HG03064 (cell line): Measurements from ENCODE around the gene BRD3OS.

Experiments
- ATAC-seq: cut with Tn5 transposase; IDR thresholded peaks from one replicate; pipeline ENCODE4 v1.9.1; 2021; ENCODE audit warnings: low read depth; ENCODE audit not compliant: unreplicated experiment

The BRD3OS gene

DNA sequence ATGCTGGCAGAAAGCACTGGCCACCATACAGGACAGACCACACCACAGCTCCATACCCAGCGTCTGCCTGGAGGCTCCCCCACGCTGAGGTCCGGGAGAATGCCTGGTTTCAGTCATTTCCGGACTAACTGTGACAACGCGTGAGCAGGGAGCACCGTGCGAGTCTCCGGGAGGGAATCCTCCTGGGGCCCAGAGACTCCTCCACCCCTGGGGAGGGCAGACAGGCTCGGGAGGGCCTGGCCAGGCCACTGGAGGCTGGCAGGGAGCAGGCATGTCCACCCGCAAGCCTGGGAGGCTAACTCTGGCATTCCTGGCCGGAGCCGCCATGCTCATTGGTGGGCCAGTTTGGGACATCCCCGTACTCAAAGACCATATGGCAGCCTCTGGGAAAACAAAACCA lies 6.5 kb downstream of the BRD3OS start:
- ATAC-seq, result no peak

DNA sequence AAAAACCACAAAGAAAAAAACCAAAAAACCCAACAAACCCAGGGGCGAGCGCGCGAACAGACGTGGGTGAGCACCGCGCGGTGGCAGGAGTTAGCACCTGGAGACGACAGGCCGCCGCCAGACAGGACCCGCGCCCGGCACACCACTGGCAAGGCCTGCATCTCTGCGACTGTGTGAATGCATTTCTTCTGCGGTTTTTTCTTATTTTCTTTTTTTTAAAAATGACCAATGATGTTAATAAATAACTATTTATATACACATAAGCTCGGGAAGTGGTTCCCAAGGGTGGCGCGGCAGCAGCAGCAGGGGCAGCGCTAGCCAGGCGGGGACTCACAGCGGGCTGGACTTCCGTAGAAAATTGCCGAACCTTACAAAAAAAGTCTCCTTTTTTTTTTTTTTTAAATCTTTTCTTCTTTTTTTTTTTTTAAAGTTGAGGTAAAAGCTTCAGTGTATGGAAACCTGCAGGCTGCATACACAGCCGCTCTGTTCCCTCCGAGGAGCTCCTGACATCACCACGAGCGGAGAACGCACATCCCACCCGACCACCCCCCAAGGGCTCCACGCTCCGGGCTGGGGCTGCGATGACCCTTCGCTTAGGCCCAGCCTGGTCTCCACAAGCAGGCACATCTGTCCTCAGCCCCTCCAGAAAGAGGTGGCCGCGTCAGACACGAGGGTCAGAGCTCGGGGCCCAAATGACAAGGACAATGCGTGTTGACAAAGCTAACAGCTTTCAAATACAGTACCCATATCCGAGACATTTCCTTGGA lies 7.4 kb downstream of the BRD3OS start:
- ATAC-seq, result no peak

DNA sequence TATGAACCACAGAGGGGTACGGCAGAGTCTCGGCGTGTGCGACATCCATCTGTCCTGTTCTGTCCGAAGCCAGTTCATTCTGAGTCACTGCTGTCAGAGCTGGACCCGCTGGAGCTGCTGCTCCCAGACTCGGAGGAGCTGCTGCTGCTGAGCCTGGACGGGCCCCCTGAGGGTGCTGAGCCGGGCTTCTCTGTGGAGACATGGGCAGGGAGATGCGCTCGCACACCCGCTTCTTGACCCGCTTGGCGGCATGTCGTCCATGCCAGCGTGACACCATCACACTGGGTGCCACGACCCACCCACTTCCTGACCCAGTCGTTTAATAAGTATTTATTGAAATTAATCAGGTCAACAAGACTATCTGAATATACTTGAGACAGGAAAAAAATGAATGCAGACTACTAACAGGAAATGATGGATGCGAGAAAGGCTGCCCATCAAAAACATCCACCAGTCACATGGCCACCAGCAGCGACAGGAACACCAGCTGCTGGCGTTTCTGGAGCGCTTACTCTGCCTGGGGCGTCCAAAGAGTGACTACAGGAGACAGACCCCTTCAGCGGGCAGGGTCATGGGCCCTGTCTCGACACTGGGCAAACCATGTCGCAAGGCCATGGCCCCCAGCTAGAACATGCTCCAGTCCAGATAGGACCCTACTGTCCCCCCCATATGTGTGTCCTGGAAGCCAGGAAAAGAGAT lies 8.4 kb downstream of the BRD3OS start:
- no peak for ATAC-seq

DNA sequence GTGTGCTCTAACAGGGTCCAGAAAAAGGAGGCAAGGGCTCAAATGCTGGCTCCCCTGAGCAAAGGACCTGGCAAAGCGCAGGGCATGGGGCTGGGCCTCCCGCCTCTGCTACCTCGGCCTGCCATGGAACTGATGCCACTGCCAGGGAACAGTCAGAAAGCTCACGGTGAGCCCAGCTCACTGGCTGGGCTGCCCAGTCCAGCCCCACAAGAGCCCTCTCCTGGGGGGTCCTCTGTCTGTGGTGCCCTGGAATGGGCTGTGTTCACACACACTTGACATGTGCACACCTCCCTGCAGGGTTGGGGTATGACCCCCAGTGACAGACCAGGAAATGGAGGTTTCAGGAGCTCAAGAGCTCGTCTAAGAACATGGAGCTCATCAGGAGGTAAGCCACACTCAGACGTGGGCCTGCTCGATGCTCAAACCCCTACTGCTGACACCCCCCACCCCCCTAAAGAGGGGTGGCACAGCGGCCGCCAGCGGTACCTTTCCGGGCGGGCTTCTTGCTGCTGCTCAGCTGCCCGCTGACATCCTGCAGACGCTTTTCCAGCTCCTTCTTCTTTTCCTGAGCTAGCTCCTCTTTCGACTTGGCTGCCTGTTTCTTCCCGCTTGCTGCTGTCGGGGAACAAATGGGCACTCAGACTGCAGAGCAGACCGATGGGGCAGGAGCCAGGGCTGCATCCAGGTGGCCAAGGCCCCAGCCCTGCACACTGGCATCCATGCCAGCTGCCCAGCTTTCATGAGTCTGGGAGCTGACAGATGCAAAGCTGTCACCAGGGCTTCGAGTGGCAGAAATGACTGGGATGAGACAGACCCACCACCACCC lies 9.1 kb downstream of the BRD3OS start:
- no peak for ATAC-seq

DNA sequence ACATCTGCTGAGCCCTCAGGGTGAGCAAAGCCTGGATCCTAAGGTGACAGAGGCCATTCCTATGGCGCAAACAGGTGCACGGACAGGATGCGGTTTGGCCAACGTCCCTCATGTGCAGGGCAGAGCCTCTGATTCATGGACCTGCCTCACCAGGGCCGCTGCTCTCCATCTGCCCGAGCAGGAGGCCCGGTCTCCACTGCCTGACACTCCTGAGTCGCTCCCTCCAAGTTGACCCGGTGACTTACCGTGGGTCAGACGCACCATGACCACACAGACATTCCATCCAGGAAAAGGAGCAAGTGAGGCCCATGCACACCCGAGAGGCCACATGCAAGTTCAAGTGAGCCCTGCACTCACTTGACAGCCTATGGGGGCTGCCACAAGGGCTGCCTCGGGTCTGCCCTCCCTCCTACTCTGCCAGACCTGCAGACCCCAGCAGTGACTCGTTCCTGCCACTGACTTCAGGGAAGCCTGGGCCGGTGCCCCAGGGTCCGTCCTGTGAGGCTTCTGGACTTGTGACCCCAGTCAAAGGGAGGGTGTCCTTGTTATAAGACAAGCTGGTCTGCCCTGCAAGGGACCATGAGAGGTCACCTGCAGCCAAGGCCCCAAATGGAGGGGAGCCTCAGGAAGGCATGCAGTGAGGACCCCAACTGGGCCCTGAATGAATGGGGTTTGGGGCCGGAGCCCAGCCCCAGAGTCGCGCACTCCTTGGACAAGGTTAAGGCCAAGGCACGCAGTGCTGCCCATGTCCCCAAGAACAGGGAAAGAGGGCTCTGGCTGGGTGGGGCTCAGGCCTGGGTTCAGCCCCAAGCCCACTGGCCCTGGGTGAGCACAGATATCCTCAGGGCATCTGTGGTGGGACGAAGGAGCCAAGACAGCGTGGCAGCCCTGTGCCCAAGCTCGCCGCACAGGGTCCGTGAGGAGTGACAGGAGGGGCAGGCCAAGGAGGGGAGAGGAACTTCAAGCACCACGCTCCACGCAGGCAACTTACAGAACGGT lies 10.1 kb downstream of the BRD3OS start:
- ATAC-seq, result no peak

DNA sequence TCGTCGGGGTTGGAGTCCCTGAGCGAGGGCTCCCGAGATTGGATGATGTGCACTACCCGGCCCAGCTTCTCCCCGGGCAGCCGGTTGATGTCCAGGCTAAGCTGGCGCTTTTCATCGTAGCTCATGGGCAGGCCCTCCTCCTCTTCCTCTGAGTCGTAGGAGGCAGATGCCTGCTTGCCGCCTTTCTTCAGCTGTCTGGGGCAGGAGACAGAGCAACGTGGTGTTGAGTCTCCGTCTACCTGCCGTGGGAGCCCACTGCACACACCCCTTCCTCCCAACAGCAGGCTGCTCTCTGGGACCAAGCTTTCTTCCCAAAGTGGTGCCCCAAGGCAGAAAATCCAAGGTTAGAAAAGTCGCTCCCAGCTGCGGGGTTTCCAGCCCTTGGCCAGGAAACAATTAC lies 10.8 kb downstream of the BRD3OS start:
- no peak for ATAC-seq

DNA sequence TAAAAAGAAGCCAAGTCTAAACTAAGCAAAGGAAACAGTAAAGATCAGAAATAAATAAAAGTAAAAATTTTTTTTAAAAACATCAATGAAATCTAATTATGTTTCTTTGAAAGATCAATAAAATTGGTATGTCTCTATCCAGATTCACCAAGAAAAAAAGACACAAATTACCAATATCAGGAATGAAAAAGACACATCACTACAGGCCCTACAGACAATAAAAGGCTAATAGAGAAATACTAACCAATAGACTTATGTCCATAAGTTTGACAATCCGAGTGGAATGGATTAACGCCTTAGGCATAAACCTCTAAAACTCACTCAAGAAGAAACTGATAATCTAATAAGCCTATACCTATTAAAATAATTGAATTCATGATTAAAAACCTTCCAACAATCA lies 12.4 kb downstream of the BRD3OS start:
- ATAC-seq, result no peak

DNA sequence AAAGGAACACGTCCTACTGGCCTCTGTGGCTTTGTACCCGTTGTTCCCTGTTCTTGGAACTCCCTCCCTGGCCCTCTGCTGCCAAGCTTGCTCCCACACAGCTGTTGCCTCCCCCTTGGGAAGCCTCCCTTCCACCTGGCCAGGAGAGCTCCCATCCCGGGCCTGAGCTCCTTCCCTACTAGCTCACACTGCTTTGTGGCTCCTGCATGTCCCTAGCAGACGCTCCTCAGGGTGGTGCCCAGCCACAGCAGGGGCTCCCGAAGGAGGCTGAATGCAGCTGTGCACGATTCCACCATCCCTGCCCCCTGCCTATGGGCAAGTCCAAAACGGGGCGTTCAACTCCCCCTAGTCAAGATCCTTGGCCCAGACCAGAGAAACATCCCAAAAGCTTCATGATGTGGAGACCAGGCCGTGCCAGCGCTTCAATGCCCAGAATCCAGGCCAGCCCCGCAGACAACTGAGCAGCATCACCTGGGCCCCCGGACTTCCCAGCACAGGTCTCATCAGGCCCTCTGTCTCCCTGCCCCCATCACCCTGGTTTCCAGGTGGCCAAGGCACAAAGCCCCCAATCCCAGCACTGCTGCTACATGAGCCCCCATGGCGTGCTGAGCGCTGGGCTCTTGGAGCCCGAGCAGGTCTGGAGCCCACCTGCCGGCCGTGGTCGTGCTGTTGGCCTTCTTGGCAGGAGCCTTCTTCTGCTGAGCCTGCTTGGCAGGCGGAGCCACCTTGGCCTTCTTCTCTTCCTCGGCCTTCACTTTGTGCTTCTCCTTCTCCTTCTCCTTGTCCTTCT lies 14.3 kb downstream of the BRD3OS start:
- no peak for ATAC-seq

DNA sequence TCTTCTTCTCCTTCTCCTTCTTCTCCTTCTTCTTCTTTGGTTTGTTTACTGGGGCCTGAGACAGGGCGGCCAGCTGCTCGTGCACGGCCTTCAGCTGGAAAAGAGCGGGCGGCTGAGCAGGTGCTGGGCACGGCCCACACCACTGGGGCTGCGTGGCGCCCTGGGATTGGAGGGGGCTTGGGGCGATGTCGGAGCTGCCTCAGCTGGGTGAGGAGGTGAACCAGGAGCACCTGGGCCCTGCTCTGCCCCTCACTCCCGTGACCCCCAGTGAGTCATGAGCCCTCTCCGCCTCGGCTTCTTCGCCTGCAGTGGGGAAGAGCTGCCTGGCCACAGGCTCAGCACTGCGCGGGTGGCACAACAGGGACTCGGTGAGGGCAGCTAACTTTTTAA lies 14.9 kb downstream of the BRD3OS start:
- ATAC-seq, result no peak

DNA sequence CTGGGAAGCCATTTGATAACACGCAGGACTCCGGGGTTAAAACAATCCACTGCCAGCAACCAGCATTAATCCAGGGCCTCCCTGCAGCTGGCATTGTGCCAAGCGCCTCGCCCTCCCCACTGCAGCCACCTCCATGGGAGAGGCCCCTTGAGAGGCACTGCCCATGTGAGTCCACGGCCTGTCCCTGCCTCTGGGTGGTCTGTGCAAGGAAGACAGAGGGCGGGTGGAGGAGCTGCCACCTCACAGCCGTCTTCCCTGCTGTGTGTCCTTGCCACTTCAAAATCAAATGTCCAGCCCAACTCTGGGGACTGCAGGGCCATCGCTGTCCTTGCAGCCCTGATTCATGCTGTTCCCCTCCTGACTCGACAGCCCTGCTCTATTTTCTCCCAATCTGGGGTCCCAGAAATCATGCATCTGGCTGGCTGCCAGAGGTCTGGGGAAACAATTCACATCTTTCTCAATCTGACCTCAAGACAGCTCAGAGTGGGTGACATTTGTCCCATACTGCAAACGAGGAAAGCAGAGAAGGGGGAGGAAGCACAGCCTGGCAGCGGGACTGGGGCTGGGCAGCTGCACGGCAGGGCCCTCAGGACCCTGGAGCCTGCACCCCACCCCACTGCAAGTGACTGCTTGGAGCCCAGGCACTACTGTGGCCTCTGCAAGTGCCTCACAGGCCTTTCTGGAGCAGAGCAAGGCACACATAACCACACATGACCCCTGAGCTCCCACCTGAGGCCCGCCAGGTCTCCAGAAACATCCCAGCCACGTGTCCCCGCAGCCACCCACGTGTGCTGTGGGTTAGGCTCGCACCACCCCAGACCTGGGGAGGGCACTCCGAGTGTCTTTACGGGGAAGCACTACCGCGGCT lies 15.7 kb downstream of the BRD3OS start:
- ATAC-seq, result no peak

DNA sequence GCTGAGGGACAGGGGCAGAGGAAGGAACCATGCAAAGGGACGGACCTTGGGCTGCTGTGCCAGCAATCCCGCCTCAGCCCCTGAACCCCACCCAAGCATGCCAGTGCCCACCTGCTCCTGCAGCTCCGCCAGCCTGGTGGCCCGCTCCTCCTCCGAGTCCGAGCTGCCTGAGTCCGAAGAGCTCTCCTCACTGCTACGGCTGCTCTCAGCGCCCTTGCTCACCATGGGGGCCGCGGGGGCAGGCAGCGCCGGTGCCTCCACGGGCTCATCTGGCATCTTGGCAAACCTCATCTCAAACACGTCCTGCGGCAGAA lies 16.3 kb downstream of the BRD3OS start:
- ATAC-seq, result no peak

DNA sequence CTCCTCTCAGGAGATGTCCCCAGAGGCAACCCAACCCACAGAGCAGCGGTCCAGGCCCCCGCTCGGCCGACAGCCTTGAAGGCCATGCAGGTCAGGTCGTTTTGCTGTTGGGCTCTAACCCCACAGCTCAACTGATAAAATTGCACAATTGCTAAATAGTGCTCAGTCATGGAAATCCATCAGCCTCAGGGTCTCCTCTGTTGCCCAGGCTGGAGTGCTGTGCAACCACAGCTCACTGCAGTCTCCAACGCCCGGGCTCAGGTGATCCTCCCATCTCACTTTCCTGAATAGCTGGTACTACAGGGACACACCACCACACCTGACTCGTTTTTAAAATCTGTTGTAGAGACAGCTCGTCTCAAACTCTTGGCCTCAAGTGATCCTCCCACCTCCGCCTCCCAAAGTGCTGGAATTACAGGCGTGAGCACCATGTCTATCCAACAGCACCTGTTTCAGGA lies 18.3 kb downstream of the BRD3OS start:
- ATAC-seq, result no peak

DNA sequence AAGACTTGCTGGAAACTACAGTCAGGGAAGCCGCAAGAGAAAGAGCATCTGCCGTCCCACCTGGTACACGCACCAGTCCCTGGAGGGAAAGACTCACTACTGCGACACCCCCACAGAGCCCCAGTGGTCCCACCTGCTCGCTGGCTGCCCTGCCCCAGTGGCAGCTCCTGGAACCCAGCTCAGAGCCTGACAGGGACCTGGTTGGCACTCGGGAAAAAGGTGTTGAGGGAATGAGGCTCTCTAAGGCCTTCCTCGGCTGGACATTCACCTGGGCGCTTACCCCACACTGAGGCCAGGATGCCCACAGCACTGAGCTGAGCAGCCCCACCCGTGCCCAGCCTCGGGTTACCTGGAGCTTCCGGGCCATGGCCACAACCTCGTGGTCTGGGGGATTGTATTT lies 19.7 kb downstream of the BRD3OS start:
- no peak for ATAC-seq

DNA sequence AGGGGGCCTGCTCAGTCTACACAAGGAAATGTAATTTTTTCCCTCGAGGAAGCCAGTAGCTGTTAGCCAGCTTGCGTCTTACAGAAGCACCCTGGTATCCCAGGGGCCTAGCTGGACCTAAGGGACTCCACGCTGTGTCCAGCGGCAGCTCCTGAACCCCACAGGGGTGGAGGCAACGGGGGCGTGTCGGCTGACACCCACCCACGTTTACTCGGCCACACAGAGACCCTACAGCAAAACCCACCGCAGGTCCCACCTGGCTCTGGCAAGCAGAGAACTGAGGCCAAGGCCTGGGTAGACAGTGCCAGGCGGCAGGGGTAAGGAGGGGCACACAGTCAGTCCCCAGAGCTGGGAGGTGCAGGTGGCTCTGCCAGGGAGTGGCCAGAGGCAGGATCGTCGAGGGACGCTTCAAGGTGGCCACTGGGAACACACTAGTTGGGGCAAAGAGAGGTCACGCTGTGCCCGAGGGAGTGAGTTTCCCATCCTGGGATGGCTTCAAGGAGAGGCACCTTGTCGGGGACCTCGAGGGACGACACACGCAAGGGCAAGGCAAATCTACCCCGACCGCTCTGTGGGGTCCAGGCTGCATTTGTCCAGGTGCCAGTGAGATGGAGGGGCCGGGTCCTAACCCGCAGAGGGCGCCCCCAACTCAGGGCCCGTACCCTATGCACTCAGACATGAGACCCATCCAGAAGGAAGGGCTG lies 20.7 kb downstream of the BRD3OS start:
- ATAC-seq, result no peak

DNA sequence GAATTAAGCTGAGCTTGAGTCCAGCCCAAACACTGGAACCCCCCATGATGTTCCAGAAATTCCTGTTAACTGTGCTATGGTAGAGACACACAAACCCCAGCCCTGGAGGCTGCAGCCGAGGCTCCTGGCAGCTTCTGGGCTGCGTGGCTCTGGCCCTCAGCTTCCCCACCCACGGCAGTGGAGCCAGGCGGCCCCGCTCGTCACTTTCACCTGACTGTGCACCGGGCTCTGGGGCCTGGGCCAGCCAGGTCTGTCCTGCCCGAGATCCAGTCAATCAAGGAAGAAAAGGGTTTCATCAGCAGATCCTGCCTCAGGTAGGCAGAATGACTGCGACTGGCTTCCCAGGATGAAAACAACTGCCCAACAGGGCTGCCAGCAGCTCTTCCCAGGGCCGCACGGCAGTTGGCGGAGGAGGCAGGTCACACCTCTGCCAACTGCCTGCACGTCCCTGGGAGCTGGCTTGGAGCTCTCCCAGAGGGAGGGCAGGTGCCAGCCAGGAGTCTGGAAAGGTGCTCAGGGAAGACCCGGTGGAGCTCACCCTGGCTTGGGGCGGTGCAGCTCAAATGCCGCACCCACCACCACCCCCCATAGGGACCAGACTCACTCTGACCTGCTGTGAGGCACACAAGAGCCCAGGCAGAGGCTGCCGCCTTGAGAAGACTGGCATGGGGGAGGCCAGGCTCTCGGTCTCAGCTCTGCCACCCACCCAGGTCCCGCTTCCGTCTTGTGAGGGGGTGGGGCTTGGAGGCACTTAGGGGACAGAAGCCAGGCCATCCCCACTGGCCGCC lies 21.8 kb downstream of the BRD3OS start:
- ATAC-seq, result no peak

DNA sequence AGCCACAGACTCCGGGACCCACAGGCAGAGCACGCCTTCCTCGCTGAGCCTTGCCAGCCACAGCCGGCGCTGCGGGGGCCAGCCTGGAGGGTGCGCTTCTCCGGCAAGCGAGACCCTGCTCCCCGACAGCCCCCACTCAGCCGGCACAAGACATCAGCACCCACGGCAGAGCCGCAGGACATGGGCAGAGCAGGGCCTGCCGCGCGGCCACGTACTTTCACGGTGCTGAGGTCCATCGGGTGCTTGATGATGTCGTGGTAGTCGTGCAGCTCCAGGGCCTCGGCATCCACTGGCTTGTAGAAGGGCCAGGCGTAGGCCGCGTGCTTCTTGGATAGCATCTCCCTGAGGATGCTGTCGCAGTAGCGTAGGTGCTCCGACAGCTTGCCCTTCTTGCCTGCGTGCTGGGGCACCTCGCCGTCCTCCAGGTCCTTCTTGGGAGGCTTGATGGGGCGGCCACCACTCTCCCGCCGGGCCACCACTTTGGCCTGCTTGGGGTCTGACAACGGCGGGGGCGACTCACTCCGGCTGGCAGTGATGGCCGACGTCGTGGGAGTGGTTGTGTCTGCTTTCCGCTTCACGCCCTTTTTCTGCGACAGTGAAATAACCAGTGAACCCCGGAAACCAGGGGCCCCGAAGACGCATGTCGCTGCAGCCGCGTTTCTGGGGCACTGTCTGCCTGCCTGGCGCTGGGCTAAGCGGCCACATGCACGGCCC lies 22.7 kb downstream of the BRD3OS start:
- no peak for ATAC-seq

DNA sequence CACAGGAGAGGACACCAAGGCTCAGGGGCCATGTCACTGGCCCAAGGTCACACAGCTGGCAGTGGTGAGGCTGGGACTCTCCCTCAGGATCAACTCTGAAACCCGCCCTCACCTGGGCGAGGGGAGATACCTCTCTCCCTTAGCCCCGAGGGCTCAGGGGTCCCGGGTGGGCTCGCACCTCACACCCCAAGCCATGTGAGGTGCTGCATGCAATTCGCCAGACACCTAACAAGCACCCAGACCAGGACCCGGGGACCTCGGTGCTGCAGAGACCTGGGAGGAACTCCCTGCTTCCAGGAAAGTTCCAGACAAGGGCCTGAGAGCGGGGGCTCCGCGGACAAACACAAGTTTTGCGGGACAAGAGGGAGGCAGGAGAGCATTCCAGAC lies 23.3 kb downstream of the BRD3OS start:
- ATAC-seq, result no peak
